ENCODE data around the gene ETV4.
"Not testable (repeated sequence)": the region's sequence is repeated elsewhere in the genome, so short reads cannot be mapped to it uniquely, and the experiment has no call there.

ETV4 gene

DNA sequence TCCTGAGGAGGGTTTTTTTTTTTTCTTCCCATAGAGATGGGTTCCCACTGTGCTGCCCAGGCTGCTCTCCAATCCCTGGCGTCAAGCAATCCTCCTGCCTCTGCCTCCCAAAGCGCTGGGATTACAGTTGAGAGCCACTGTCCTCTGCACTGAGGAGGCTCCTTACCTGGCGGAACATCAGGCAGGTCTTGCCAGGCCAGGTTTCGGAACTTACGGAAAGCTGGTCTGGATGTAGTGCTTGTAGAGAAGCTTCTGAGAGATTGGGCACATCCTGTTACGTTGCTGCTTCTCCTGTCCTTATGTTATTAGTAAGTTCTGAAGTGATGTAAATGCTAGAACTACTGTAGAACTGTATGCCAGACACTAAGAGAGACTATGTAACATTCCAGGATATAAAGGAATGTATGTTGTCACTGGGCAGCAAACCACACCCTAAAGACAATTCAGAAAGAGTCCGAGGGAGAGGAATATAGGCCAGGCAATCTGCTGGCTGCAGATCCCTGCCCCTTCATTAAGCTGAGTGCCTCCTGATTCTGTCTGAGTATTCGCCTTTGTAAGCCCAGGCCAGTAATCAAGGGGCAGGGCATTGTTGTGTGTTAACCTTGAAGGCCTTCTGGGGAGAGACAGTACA lies 21.1 kb downstream of the ETV4 start:
- H3K27me3 Mint-ChIP-seq = no peaks in the 10 kb centered on the region
- no peak for ATAC-seq
- no peaks in the 10 kb centered on the region for H3K4me1 Mint-ChIP-seq
- no peaks in the 10 kb centered on the region for H3K9me3 Mint-ChIP-seq
- no peak overlapping the region for H3K4me3 Mint-ChIP-seq
- DNase-seq = no peak
- no peak overlapping the region for H3K27ac Mint-ChIP-seq
- peaks cover 27% of the 10 kb centered on the region for H3K36me3 Mint-ChIP-seq (ENCODE audit: low read depth)

DNA sequence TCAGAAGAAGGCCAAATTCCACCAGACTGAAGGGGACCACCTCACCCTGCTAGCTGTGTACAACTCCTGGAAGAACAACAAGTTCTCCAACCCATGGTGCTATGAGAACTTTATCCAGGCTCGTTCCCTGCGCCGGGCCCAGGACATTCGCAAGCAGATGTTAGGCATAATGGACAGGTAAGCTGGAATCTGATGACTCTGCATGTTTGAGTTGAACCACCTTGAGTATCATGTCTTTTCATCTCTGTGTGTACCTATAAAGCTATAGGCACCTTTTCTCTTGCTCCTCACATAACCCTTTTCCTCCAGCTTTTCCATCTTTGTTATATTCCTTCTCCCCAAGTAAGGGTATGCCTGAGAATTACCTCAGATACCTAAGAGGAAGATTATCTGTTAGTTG lies 24.8 kb downstream of the ETV4 start:
- H3K27ac Mint-ChIP-seq = no peak overlapping the region
- H3K4me1 Mint-ChIP-seq = peaks cover 7% of the 10 kb centered on the region
- no peak for ATAC-seq
- H3K9me3 Mint-ChIP-seq = no peaks in the 10 kb centered on the region
- H3K36me3 Mint-ChIP-seq (ENCODE audit: low read depth) = peaks cover 55% of the 10 kb centered on the region
- H3K4me3 Mint-ChIP-seq = no peak overlapping the region
- DNase-seq = no peak
- H3K27me3 Mint-ChIP-seq = no peaks in the 10 kb centered on the region

DNA sequence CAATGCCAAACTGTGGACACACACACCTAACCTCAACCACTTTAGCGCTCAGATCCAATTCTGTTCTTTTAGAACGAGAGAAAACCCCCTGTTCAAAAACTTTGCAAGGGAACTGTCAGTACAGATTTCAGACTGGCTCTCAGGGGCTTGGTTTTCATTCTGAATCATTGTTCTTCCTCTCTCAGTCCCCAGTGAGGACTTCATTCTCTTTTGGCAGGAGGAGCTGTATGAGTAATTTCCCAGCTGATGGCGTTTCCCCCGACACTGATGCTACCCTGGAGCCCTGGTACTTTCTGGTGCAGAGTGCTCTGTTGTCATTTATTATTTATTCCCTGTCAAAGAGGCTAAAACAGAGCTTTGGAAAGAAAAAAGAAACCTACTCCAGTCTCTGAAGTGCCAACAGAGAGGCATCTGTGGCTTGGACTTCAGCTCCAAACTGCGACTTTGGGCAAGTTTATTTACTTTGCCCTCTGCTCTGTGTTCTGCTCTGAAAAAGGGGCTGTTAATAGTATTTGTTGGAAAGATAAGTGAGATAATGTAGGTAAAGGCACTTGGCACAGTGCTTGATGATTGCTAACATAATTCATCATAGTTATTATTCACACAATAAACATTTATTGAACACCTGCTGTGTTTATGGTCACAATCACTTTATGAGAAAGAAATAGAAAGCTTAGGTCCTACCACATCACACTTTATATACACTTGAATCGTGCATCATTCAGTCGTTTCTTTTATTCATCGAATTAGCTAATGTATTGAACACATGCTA lies 28.3 kb downstream of the ETV4 start:
- H3K4me3 Mint-ChIP-seq = no peak overlapping the region
- H3K4me1 Mint-ChIP-seq = peaks cover 7% of the 10 kb centered on the region
- DNase-seq (no peak), ATAC-seq (peak; percentile 66)
- H3K27me3 Mint-ChIP-seq = no peaks in the 10 kb centered on the region
- no peaks in the 10 kb centered on the region for H3K9me3 Mint-ChIP-seq
- H3K36me3 Mint-ChIP-seq (ENCODE audit: low read depth) = peaks cover 50% of the 10 kb centered on the region
- H3K27ac Mint-ChIP-seq = no peak overlapping the region

DNA sequence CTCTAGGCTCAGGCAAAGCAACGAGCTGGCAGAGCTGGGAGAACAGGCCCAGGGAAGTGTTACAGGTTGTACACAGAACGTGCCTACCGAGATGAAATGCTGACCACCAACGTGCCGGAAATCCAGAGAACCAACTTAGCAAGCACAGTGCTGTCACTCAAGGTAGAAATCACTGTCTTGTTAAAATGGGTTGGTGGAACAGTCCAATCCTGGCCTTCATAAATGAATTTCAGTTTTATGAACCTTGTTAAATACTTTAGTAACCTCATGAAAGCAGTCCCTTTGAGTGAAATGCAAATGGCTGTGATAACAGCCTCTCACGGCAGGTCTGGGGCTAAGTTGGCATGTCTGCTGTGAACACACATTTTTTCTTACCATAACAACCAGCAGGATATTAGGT lies 29.0 kb downstream of the ETV4 start:
- no peaks in the 10 kb centered on the region for H3K27me3 Mint-ChIP-seq
- H3K9me3 Mint-ChIP-seq = no peaks in the 10 kb centered on the region
- ATAC-seq (no peak), DNase-seq (no peak)
- peaks cover 7% of the 10 kb centered on the region for H3K4me1 Mint-ChIP-seq
- peak overlapping the region; percentile 22 for H3K27ac Mint-ChIP-seq
- peaks cover 55% of the 10 kb centered on the region for H3K36me3 Mint-ChIP-seq (ENCODE audit: low read depth)
- H3K4me3 Mint-ChIP-seq = no peak overlapping the region

DNA sequence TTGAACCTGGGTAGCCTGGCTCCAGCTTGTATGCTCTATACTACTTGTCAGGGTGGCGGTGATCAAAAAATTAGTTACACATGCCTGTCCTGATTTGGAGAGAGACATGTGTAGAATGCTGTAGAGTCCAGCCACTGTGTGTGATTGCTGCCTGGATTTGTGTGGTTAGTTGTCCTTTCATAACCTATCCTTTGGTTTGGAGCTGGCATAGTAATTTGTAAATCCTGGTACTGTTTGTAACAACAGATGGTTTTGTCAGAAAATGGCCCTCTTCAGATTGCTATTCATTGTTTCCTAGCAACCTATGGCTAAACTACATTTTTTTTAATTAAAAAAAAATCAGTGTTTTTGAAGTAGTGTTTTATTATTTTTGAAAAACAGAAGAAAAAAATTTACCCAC lies 30.5 kb downstream of the ETV4 start:
- Mint-ChIP-seq H3K27me3 (no peaks in the 10 kb centered on the region), H3K36me3 (ENCODE audit: low read depth) (peaks cover 54% of the 10 kb centered on the region), H3K9me3 (no peaks in the 10 kb centered on the region), H3K27ac (no peak overlapping the region), H3K4me3 (no peak overlapping the region), H3K4me1 (peaks cover 7% of the 10 kb centered on the region)
- no peak for ATAC-seq
- no peak for DNase-seq

DNA sequence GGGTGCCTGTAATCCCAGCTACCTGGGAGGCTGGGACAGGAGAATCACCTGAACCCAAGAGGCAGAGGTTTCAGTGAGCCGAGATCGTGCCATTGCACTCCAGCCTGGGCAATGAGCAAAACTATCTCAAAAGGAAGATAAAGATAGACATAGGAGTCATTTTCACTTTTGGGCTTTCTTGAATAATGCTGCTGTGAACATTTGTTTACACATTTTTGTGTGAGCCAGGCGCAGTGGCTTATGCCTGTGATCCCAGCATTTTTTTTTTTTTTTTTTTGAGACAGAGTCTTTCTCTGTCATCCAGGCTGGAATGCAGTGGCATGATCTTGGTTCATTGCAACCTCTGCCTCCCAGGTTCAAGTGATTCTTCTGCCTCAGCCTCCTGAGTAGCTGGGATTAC lies 34.9 kb downstream of the ETV4 start:
- H3K4me3 Mint-ChIP-seq, H3K27me3 Mint-ChIP-seq, ATAC-seq, DNase-seq, H3K27ac Mint-ChIP-seq, H3K9me3 Mint-ChIP-seq, H3K4me1 Mint-ChIP-seq: not testable (repeated sequence)
- H3K36me3 Mint-ChIP-seq (ENCODE audit: low read depth) = peaks cover 49% of the 10 kb centered on the region

DNA sequence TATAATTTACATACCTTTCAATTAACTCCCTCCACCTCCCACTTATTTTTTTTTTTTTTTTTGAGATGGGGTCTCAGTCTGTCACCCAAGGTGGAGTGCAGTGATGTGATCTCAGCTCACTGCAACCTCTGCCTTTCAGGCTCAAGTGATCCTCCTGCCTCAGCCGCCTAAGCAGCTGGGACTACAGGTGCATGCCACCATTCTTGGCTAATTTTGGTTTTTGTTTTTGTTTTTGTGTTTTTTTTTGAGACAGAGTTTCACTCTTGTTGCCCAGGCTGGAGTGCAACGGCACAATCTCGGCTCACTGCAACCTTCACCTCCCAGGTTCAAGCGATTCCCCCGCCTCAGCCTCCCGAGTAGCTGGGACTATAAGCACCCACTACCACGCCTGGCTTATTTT lies 36.7 kb downstream of the ETV4 start:
- H3K27me3 Mint-ChIP-seq, DNase-seq, H3K4me3 Mint-ChIP-seq, H3K27ac Mint-ChIP-seq, ATAC-seq, H3K4me1 Mint-ChIP-seq, H3K9me3 Mint-ChIP-seq: not testable (repeated sequence)
- peaks cover 48% of the 10 kb centered on the region for H3K36me3 Mint-ChIP-seq (ENCODE audit: low read depth)

DNA sequence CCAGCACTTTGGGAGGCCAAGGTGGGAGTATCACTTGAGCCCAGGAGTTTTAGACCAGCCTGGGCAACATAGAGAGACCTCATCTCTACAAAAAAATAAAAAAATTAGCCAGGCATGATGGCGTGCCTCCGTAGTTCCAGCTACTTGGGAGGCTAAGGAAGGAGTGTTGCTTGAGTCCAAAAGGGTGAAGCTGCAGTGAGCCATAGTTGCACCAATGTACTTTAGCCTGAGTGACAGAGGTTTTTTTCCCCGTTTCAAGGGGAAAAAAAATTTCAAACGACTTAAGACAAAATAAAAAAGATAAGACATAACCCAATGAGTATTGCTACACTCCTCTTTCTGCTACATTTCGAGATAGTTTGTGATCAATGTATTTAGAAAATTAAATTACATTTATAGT lies 55.5 kb downstream of the ETV4 start:
- Mint-ChIP-seq H3K4me1 (peaks cover 12% of the 10 kb centered on the region), H3K4me3 (no peak overlapping the region), H3K27ac (no peak overlapping the region), H3K27me3 (no peaks in the 10 kb centered on the region), H3K9me3 (no peaks in the 10 kb centered on the region), H3K36me3 (ENCODE audit: low read depth) (peaks cover 34% of the 10 kb centered on the region)
- no peak for ATAC-seq
- no peak for DNase-seq

DNA sequence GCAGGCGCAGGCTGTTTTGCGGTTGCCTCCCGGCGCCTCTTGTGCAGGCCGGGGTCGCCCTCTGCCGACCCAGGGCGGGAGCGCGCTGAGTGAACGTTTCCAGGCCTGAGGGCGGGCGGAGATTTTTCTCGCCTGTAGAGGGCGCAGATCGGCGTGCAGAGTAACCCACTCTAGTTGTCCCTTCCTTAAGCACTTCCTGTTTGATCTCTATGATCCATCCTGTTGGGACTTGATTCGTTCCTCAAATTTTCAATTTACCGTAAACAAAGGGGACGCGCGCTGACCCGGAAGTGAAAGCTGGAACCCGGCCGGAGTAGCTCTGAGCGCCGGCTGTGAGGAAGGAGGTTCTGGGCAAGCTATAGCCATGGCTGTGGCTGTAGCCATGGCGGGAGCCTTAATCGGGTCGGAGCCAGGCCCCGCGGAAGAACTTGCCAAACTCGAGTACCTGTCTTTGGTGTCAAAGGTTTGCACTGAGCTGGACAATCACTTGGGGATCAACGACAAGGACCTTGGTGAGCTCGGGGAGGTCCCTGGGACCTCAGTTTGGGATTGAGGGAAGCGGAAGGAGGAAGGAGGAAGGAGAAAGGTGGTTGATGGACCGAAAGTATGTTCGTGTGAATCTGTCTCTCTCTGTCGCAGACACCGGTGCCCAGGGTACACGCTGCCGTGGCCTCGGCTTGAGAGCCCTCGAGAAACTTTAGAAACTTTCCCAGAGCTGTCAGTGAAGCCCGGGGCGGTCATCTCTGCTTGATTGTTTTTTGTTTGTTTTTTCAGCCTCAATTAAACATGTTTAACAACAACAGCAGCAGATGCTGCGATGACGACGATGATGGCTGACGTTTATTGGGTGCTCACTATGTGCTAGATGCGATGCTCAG lies 62.2 kb downstream of the ETV4 start, which contains the start of gene DHX8:
DHX8 (plus strand) TSS at position 302 of the 878 bp plus-strand sequence; CDS start at position 365, 63 bp downstream.
- peak within 1 kb of the TSS; percentile 97 for H3K27ac Mint-ChIP-seq
- H3K27me3 Mint-ChIP-seq = no peaks in the 10 kb centered on the region
- ATAC-seq (peak; percentile 99), DNase-seq (peak; percentile 99)
- peaks cover 34% of the 10 kb centered on the region for H3K4me1 Mint-ChIP-seq
- H3K9me3 Mint-ChIP-seq = no peaks in the 10 kb centered on the region
- peak within 1 kb of the TSS; percentile 100 for H3K4me3 Mint-ChIP-seq
- peaks cover 4% of the 10 kb centered on the region for H3K36me3 Mint-ChIP-seq (ENCODE audit: low read depth)

DNA sequence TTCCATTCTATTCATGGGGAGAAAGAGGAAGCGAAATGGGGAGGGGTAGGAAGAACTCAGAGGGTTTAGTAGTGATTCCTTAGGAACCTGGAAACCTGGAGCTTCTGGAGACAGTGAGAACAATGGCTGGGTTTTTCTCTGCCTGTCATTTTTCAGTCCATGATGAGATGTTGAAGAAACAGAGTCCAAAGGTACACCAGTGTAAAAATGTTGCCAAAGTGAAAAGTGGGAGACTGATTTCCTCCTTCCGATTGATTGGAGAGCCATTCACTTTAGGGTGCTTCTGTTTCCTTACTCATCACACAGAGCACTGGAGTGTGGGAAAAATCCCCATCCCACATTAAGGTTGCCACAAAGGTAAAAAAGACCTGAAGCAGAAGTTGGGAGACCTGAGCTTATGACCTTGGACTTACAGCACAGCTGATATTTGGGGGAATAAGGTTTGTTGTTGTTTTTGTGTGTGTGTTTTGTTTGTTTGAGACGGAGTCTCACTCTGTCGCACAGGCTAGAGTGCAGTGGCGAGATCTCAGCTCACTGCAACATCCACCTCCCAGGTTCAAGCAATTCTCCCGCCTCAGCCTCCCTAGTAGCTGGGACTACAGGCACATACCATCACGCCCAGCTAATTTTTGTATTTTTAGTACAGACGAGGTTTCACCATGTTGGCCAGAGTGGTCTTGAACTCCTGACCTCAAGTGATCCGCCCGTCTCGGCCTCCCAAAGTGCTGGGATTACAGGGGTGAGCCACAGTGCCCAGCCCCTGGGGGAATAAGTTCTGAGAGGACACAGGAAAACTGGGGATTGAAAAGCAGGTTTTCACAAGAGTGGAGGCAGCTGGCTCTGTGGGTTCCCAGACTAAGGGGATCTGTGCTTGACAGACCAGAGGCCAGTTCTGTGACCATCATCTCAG lies 63.8 kb downstream of the ETV4 start:
- ATAC-seq (no peak), DNase-seq (no peak)
- Mint-ChIP-seq H3K4me1 (peaks cover 31% of the 10 kb centered on the region), H3K36me3 (ENCODE audit: low read depth) (peaks cover 4% of the 10 kb centered on the region), H3K9me3 (no peaks in the 10 kb centered on the region), H3K4me3 (no peak overlapping the region), H3K27me3 (no peaks in the 10 kb centered on the region), H3K27ac (peak overlapping the region; percentile 97)

DNA sequence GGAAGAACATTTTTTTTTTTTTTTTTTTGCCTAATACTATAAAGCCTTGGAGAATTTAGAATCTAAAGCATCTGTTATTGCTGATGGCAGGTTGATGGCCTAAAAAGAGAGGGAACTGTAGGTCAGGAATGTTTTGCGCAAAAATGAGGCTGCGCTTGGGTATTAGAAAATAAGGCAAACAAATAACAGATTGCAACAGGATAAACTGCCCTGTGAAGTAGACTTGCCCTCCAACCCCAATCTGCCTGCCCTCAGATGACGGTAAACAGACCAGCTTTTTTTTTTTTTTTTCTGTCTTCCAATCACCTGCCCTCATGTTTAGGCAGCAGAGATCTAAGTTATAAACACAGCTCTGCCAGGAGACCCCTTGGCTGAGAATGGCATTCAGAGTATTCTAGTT lies 66.2 kb downstream of the ETV4 start:
- peaks cover 4% of the 10 kb centered on the region for H3K36me3 Mint-ChIP-seq (ENCODE audit: low read depth)
- ATAC-seq (no peak), DNase-seq (no peak)
- H3K4me3 Mint-ChIP-seq = no peak overlapping the region
- no peaks in the 10 kb centered on the region for H3K9me3 Mint-ChIP-seq
- H3K27ac Mint-ChIP-seq = no peak overlapping the region
- no peaks in the 10 kb centered on the region for H3K27me3 Mint-ChIP-seq
- peaks cover 15% of the 10 kb centered on the region for H3K4me1 Mint-ChIP-seq

Data from activated naive CD8-positive, alpha-beta T cell treated with anti-CD3 and anti-CD28 coated beads, Interleukin-2, amount 50 U/mL, for 24 hours (primary cell).